ENCODE results near the gene MTERF1. TPM values are rescaled to one million over a fixed set of nuclear protein-coding genes. Genes with fewer than 3 reads are reported as not detected.
"Not testable (repeated sequence)": the region's sequence is repeated elsewhere in the genome, so short reads cannot be mapped to it uniquely, and the experiment has no call there.

Gene MTERF1
- total RNA-seq, 2 experiments from 2014 or later = 15.9 to 16.9 TPM

DNA sequence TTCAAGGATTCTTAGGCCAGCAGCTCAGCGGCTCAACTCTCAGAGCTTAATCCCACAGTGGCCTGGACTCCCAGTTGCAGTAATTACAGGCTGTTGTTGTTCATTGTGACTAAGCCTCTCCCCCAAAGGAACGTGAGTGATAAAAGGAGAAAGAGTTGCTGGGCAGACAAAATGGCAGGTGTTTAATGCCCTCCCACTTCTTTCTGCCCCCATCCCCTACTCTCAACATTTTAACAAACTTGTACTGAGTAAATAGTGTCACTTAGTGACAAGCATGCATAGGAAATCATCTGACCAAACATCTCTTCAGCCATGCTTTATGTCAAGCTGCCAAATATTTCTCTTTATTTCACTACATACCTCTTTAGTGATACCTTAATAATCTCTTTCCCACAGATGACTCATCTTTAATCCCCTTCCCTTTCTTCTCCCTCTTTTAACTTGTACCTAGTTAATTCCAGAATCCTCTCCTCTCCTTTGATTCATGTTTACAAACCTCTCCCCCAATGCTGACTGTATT is 12.4 kb upstream of the MTERF1 start:
- H3K9me3 Mint-ChIP-seq = no peaks in the 10 kb centered on the region
- ATAC-seq = no peak
- H3K27ac Mint-ChIP-seq = no peak overlapping the region
- no peak overlapping the region for H3K4me3 Mint-ChIP-seq
- intact Hi-C loops (cut with micrococcal nuclease) = no loop called here
- TF ChIP-seq, protein P1, sequence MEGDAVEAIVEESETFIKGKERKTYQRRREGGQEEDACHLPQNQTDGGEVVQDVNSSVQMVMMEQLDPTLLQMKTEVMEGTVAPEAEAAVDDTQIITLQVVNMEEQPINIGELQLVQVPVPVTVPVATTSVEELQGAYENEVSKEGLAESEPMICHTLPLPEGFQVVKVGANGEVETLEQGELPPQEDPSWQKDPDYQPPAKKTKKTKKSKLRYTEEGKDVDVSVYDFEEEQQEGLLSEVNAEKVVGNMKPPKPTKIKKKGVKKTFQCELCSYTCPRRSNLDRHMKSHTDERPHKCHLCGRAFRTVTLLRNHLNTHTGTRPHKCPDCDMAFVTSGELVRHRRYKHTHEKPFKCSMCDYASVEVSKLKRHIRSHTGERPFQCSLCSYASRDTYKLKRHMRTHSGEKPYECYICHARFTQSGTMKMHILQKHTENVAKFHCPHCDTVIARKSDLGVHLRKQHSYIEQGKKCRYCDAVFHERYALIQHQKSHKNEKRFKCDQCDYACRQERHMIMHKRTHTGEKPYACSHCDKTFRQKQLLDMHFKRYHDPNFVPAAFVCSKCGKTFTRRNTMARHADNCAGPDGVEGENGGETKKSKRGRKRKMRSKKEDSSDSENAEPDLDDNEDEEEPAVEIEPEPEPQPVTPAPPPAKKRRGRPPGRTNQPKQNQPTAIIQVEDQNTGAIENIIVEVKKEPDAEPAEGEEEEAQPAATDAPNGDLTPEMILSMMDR (IDR thresholded peaks at IDR 0.05) = no peak
- peaks cover 3% of the 10 kb centered on the region for H3K36me3 Mint-ChIP-seq (ENCODE audit: low read depth)
- H3K4me1 Mint-ChIP-seq (ENCODE audit: low read depth) = no peaks in the 10 kb centered on the region
- CTCF ChIA-PET = interaction anchor here (2.0 kb wide), 1 partner anchor 12 kb away, joined by 8 read pairs; the partner anchor contains the start of gene MTERF1
- POLR2A ChIA-PET = no interaction called here
- no peak for DNase-seq
- peaks cover 4% of the 10 kb centered on the region for H3K27me3 Mint-ChIP-seq

- TF ChIP-seq, protein P1 (IDR thresholded peaks at IDR 0.05) = no peak
- DNase-seq = no peak
- H3K36me3 Mint-ChIP-seq (ENCODE audit: low read depth) = peaks cover 3% of the 10 kb centered on the region
- ATAC-seq = no peak
- no peaks in the 10 kb centered on the region for H3K4me1 Mint-ChIP-seq (ENCODE audit: low read depth)
- no peak overlapping the region for H3K27ac Mint-ChIP-seq
- H3K4me3 Mint-ChIP-seq = no peak overlapping the region
- peaks cover under 1% of the 10 kb centered on the region for H3K9me3 Mint-ChIP-seq
- ChIA-PET POLR2A (interaction anchor here (0.8 kb wide), 1 partner anchor 21 kb away, joined by 3 read pairs; no protein-coding TSS in a partner anchor), CTCF (interaction anchor here (2.0 kb wide), 1 partner anchor 12 kb away, joined by 8 read pairs; the partner anchor contains the start of gene MTERF1)
- peaks cover 4% of the 10 kb centered on the region for H3K27me3 Mint-ChIP-seq
- intact Hi-C loops (cut with micrococcal nuclease) = no loop called here
These were observed 11.7 kb upstream of the MTERF1 start for GRCh38 chr7:91892099-91892705.

DNA sequence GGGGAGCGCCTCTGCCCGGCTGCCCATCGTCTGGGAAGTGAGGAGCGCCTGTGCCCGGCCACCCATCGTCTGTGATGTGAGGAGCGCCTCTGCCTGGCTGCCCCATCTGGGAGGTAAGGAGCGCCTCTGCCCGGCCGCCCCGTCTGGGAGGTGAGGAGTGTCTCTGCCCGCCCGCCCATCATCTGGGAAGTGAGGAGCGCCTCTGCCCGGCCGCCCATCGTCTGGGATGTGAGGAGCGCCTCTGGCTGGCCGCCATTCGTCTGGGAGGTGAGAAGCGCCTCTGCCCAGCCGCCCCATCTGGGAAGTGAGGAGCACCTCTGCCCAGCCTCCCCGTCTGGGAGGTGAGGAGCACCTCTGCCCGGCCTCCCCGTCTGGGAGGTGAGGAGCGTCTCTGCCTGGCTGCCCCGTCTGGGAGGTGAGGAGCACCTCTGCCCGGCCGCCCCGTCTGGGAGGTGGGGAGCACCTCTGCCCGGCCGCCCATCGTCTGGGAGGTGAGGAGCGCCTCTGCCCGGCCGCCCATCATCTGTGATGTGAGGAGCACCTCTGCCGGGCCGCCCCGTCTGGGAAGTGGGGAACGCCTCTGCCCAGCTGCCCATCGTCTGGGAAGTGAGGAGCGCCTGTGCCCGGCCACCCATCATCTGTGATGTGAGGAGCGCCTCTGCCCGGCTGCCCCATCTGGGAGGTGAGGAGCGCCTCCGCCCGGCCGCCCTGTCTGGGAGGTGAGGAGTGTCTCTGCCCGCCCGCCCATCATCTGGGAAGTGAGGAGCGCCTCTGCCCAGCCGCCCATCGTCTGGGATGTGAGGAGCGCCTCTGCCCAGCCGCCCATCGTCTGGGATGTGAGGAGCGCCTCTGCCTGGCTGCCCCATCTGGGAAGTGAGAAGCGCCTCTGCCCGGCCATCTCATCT is 8.0 kb upstream of the MTERF1 start:
- H3K27ac Mint-ChIP-seq, ATAC-seq, CTCF ChIA-PET: not testable (repeated sequence)

DNA sequence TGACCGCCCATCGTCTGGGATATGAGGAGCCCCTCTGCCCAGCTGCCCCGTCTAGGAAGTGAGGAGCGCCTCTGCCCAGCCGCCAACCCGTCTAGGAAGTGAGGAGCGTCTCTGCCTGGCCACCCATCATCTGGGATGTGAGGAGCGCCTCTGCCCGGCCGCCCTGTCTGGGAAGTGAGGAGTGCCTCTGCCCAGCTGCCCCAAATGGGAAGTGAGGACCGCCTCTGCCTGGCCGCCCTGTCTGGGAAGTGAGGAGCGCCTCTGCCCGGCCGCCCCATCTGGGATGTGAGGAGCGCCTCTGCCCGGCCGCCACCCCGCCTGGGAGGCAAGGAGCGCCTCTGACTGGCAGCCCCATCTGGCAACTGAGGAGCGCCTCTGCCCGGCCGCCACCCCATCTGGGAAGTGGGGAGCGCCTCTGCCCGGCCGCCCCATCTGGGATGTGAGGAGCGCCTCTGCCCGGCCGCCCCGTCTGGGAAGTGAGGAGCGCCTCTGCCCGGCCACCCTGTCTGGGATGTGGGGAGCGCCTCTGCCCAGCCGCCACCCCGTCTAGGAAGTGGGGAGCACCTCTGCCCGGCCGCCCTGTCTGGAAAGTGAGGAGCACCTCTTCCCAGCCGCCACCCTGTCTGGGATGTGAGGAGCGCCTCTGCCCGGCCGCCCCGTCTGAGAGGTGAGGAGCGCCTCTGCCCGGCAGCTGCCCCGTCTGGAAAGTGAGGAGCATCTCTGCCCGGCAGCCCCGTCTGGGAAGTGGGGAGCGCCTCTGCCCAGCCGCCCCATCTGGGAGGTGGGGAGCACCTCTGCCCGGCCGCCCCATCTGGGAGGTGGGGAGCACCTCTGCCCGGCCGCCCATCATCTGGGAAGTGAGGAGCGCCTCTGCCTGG is 7.1 kb upstream of the MTERF1 start:
- POLR2A ChIA-PET; H3K27ac Mint-ChIP-seq; H3K4me3 Mint-ChIP-seq; DNase-seq; CTCF ChIA-PET; H3K36me3 Mint-ChIP-seq (ENCODE audit: low read depth); H3K27me3 Mint-ChIP-seq; H3K9me3 Mint-ChIP-seq; H3K4me1 Mint-ChIP-seq (ENCODE audit: low read depth); ATAC-seq: not testable (repeated sequence)
- intact Hi-C loops (cut with micrococcal nuclease) = loop anchor here (10.0 kb wide), 1 partner anchor 803 kb away; no protein-coding TSS in a partner anchor

More for the DNA sequence above, 8.0 kb upstream of the MTERF1 start:
- H3K4me1 Mint-ChIP-seq (ENCODE audit: low read depth); H3K36me3 Mint-ChIP-seq (ENCODE audit: low read depth); H3K27me3 Mint-ChIP-seq; H3K9me3 Mint-ChIP-seq; POLR2A ChIA-PET; H3K4me3 Mint-ChIP-seq; DNase-seq: not testable (repeated sequence)
- intact Hi-C loops (cut with micrococcal nuclease) = loop anchor here (10.0 kb wide), 1 partner anchor 804 kb away; no protein-coding TSS in a partner anchor

GRCh38 chr7:91883676-91884362 is 3.3 kb upstream of the MTERF1 start:
- ATAC-seq = no peak
- Mint-ChIP-seq H3K36me3 (ENCODE audit: low read depth) (peaks cover 5% of the 10 kb centered on the region), H3K9me3 (peaks cover 4% of the 10 kb centered on the region), H3K27ac (no peak overlapping the region), H3K4me1 (ENCODE audit: low read depth) (peaks cover 11% of the 10 kb centered on the region), H3K4me3 (no peak overlapping the region), H3K27me3 (no peaks in the 10 kb centered on the region)
- TF ChIP-seq, protein P1 (IDR thresholded peaks at IDR 0.05) = no peak
- ChIA-PET POLR2A (no interaction called here), CTCF (no interaction called here)
- no peak for DNase-seq
- intact Hi-C loops (cut with micrococcal nuclease) = loop anchor here (10.0 kb wide), 1 partner anchor 799 kb away; no protein-coding TSS in a partner anchor
